Mesenchymal stem cell (in vitro differentiated cells and primary cell): Measurements from ENCODE around the gene LDHD.

Experiments
- DNase-seq: peaks from one replicate; pipeline ENCODE4 v3.0.0-alpha.2; 2013
- H2AFZ ChIP-seq: one replicate; pipeline ENCODE4 v1.6.1; 2013; ENCODE audit warnings: low read depth, mild to moderate bottlenecking, control low read depth, inconsistent platforms, low read length, moderate library complexity
- H2AK5ac ChIP-seq: 2 replicates; pipeline ENCODE4 v1.6.1; 2013; ENCODE audit warnings: low read length, moderate library complexity, mild to moderate bottlenecking, inconsistent platforms; ENCODE audit not compliant: severe bottlenecking
- H2BK120ac ChIP-seq: one replicate; pipeline ENCODE4 v1.6.1; 2013; ENCODE audit warnings: low read depth, mild to moderate bottlenecking, inconsistent platforms, low read length, moderate library complexity
- H2BK12ac ChIP-seq, 2 experiments: one replicate each; pipeline ENCODE4 v1.6.1; 2013; ENCODE audit warnings: inconsistent platforms in 2 of 2, low read length in 2 of 2, mild to moderate bottlenecking in 2 of 2, moderate library complexity in 2 of 2, control low read depth in 1 of 2
- H2BK15ac ChIP-seq: one replicate; pipeline ENCODE4 v1.6.1; 2013; ENCODE audit warnings: mild to moderate bottlenecking, low read depth, inconsistent platforms; ENCODE audit not compliant: poor library complexity, severe bottlenecking
- H2BK5ac ChIP-seq: 2 replicates; pipeline ENCODE4 v1.6.1; 2013; ENCODE audit warnings: low read depth, mild to moderate bottlenecking, low read length, control low read depth, inconsistent platforms; ENCODE audit not compliant: poor library complexity, severe bottlenecking
- H3K14ac ChIP-seq, 2 experiments: one replicate each; pipeline ENCODE4 v1.6.1; 2013; ENCODE audit warnings: inconsistent platforms in 2 of 2, low read length in 2 of 2, control low read depth in 1 of 2, mild to moderate bottlenecking in 1 of 2, moderate library complexity in 1 of 2
- H3K18ac ChIP-seq, 2 experiments: one replicate each; pipeline ENCODE4 v1.6.1; 2013; ENCODE audit warnings: inconsistent platforms in 2 of 2, low read length in 2 of 2, control low read depth in 1 of 2, low read depth in 1 of 2, mild to moderate bottlenecking in 1 of 2
- H3K23ac ChIP-seq, 2 experiments: one replicate each; pipeline ENCODE4 v1.6.1; 2013; ENCODE audit warnings: inconsistent platforms in 2 of 2, low read length in 2 of 2, mild to moderate bottlenecking in 2 of 2, moderate library complexity in 2 of 2, control low read depth in 1 of 2
- H3K27ac ChIP-seq: 2 replicates; pipeline ENCODE4 v1.5.1; 2013; ENCODE audit warnings: mild to moderate bottlenecking, moderate library complexity, low read length, control low read depth, inconsistent platforms; ENCODE audit not compliant: poor library complexity, severe bottlenecking
- H3K27me3 ChIP-seq, 2 experiments: 2 replicates each; pipeline versions ENCODE4 v1.6.1 to v1.7.0; 2013; ENCODE audit warnings: low read length in 2 of 2, mild to moderate bottlenecking in 2 of 2, moderate library complexity in 2 of 2, control low read depth in 1 of 2, inconsistent platforms in 1 of 2; ENCODE audit not compliant: control insufficient read depth in 1 of 2, insufficient read depth in 1 of 2
- H3K36me3 ChIP-seq, 2 experiments: 2 replicates each; pipeline versions ENCODE4 v1.6.1 to v1.7.0; 2013; ENCODE audit warnings: low read length in 2 of 2, control low read depth in 1 of 2, inconsistent platforms in 1 of 2, low read depth in 1 of 2, mild to moderate bottlenecking in 1 of 2; ENCODE audit not compliant: insufficient read depth in 2 of 2, control insufficient read depth in 1 of 2
- H3K4ac ChIP-seq, 2 experiments: one replicate each; pipeline ENCODE4 v1.6.1; 2013; ENCODE audit warnings: inconsistent platforms in 2 of 2, low read length in 2 of 2, mild to moderate bottlenecking in 2 of 2, moderate library complexity in 2 of 2, control low read depth in 1 of 2, low read depth in 1 of 2
- H3K4me1 ChIP-seq: 2 replicates; pipeline ENCODE4 v1.6.1; 2013; ENCODE audit warnings: low read depth, low read length, control low read depth; ENCODE audit not compliant: control insufficient read depth, insufficient read depth
- H3K4me2 ChIP-seq: 2 replicates; pipeline ENCODE4 v1.6.1; 2013; ENCODE audit warnings: low read length, mild to moderate bottlenecking, inconsistent platforms; ENCODE audit not compliant: poor library complexity, severe bottlenecking
- H3K4me3 ChIP-seq, 2 experiments: 2 replicates each; pipeline versions ENCODE4 v1.5.1 to v1.7.0; 2013; ENCODE audit warnings: low read length in 2 of 2, mild to moderate bottlenecking in 2 of 2, control low read depth in 1 of 2, low read depth in 1 of 2; ENCODE audit not compliant: insufficient read depth in 1 of 2
- H3K79me1 ChIP-seq: replicated peaks from 2 replicates; pipeline ENCODE4 v1.6.1; 2013; ENCODE audit warnings: mild to moderate bottlenecking, control low read depth, low read length, inconsistent platforms; ENCODE audit not compliant: poor library complexity, severe bottlenecking
- H3K9ac ChIP-seq: 2 replicates; pipeline ENCODE4 v1.7.0; 2013; ENCODE audit warnings: mild to moderate bottlenecking, low read length, moderate library complexity
- H3K9me3 ChIP-seq: 2 replicates; pipeline ENCODE4 v1.7.0; 2013; ENCODE audit warnings: mild to moderate bottlenecking, low read length; ENCODE audit not compliant: control insufficient read depth
- H4K8ac ChIP-seq: one replicate; pipeline ENCODE4 v1.6.1; 2013; ENCODE audit warnings: inconsistent platforms, mild to moderate bottlenecking, low read length, moderate library complexity
- H4K91ac ChIP-seq: one replicate; pipeline ENCODE4 v1.6.1; 2013; ENCODE audit warnings: mild to moderate bottlenecking, low read length, inconsistent platforms
- WGBS: methylation state at CpG from one replicate; pipeline ENCODE4 v1.1.7; 2013; ENCODE audit warnings: mixed read lengths; 5-methylcytosine and 5-hydroxymethylcytosine counted together

LDHD gene

DNA sequence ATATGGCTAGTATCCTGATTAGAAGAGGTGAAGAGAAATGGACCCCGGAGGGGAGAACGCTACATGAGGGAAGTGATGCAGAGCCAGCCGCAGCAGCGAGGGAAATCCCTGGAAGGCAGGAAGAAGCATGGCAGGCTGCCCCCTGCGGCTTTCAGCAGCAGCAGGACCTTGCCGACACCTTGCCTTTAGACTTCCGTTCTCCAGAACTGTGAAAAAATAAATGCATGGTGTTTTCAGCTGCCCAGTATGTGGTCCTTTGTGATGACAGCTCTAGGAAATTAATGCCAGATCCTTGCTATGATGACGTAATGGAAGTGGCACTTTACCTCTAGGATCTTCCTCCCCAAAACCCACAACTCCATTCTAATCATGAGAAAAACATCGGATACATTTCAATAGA lies 22.1 kb upstream of the LDHD start:
- H4K8ac ChIP-seq: no peak overlapping the region
- H3K9ac ChIP-seq: no peak overlapping the region
- H3K4ac ChIP-seq: no peak overlapping the region
- H3K14ac ChIP-seq: no peak overlapping the region
- no peak overlapping the region for H2BK12ac ChIP-seq
- H2BK120ac ChIP-seq: no peak overlapping the region
- H3K18ac ChIP-seq: no peak overlapping the region
- no peaks in the 10 kb centered on the region for H3K27me3 ChIP-seq
- no peak for DNase-seq
- H3K23ac ChIP-seq: no peak overlapping the region
- no peaks in the 10 kb centered on the region for H3K36me3 ChIP-seq
- H2AFZ ChIP-seq: no peak overlapping the region
- H4K91ac ChIP-seq: no peak overlapping the region
- H2AK5ac ChIP-seq: no peak overlapping the region
- no peak overlapping the region for H2BK5ac ChIP-seq
- no peaks in the 10 kb centered on the region for H3K9me3 ChIP-seq
- peak overlapping the region; percentile 44 for H3K4me2 ChIP-seq
- 68% methylated on average over 9 of the region's 9 CpGs for WGBS
- H3K4me1 ChIP-seq: peaks cover 8% of the 10 kb centered on the region
- no peak overlapping the region for H2BK15ac ChIP-seq
- no peak overlapping the region for H3K4me3 ChIP-seq
- no peak overlapping the region for H3K27ac ChIP-seq
- H3K79me1 ChIP-seq: no peaks in the 10 kb centered on the region

DNA sequence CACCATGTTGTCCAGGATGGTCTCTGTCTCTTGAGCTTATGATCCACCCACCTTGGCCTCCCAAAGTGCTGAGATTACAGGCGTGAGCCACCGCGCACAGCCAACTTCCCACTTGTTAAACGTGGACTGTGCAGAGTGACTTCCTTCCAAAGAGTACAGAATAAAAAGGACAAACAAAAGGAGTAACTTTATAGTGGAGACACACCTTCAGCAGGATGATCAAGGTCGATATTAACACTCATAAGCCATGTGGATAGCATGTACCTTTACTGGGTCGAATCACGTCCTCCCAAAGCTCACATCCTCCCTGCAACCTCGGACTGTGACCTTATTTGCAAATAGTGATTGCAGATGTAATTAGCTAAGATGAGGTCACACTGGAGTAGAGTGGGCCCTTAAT lies 21.7 kb upstream of the LDHD start:
- H2AFZ ChIP-seq: no peak overlapping the region
- WGBS: 91% methylated on average over 8 of the region's 8 CpGs

DNA sequence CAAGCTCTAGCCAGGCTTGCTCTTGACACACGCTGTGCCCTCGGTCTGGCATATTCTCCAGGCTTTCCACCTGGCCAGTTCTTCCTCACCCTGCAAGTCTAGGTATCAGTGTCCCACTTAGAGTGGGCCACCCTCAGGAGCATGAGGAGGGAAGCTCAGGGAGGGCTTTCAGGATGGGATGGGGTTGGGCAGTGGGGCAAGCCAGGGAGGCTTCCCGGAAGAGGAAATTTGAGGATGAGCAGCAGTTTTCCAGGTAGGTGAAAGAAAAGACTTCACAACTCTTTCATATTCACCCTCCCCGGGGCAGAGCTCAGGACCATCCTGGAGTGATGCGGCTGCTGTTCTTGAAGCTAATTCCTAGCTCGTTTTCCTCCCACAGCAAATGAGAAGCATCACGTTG lies 14.5 kb upstream of the LDHD start:
- Histone ChIP-seq H3K4me2 (no peak overlapping the region), H3K36me3 (no peaks in the 10 kb centered on the region), H3K4me1 (no peaks in the 10 kb centered on the region), H2BK5ac (no peak overlapping the region), H2AFZ (no peak overlapping the region), H3K23ac (no peak overlapping the region), H3K27ac (no peak overlapping the region), H3K27me3 (peaks cover 5 to 14% of the 10 kb centered on the region in 2 experiments), H2AK5ac (no peak overlapping the region), H3K14ac (no peak overlapping the region), H3K4ac (no peak overlapping the region), H2BK12ac (no peak overlapping the region), H3K18ac (no peak overlapping the region), H3K9ac (no peak overlapping the region), H3K4me3 (no peak overlapping the region), H2BK120ac (no peak overlapping the region), H4K91ac (no peak overlapping the region), H2BK15ac (no peak overlapping the region), H4K8ac (no peak overlapping the region), H3K79me1 (no peaks in the 10 kb centered on the region), H3K9me3 (peaks cover 10% of the 10 kb centered on the region)
- DNase-seq: no peak
- 78% methylated on average over 7 of the region's 7 CpGs for WGBS

More for the DNA sequence above, 21.7 kb upstream of the LDHD start:
- H2BK120ac ChIP-seq: no peak overlapping the region
- H3K4me2 ChIP-seq: peak overlapping the region; percentile 44
- H3K14ac ChIP-seq: no peak overlapping the region
- H3K79me1 ChIP-seq: no peaks in the 10 kb centered on the region
- H3K27ac ChIP-seq: no peak overlapping the region
- no peak overlapping the region for H3K23ac ChIP-seq
- no peak overlapping the region for H3K9ac ChIP-seq
- no peak for DNase-seq
- no peak overlapping the region for H2AK5ac ChIP-seq
- H3K4me3 ChIP-seq: no peak overlapping the region
- no peak overlapping the region for H4K8ac ChIP-seq
- H2BK5ac ChIP-seq: no peak overlapping the region
- no peaks in the 10 kb centered on the region for H3K36me3 ChIP-seq
- H3K4me1 ChIP-seq: peaks cover 8% of the 10 kb centered on the region
- H3K9me3 ChIP-seq: no peaks in the 10 kb centered on the region
- no peak overlapping the region for H4K91ac ChIP-seq
- H3K4ac ChIP-seq: no peak overlapping the region
- H2BK15ac ChIP-seq: no peak overlapping the region
- no peak overlapping the region for H3K18ac ChIP-seq
- no peak overlapping the region for H2BK12ac ChIP-seq
- no peaks in the 10 kb centered on the region for H3K27me3 ChIP-seq

DNA sequence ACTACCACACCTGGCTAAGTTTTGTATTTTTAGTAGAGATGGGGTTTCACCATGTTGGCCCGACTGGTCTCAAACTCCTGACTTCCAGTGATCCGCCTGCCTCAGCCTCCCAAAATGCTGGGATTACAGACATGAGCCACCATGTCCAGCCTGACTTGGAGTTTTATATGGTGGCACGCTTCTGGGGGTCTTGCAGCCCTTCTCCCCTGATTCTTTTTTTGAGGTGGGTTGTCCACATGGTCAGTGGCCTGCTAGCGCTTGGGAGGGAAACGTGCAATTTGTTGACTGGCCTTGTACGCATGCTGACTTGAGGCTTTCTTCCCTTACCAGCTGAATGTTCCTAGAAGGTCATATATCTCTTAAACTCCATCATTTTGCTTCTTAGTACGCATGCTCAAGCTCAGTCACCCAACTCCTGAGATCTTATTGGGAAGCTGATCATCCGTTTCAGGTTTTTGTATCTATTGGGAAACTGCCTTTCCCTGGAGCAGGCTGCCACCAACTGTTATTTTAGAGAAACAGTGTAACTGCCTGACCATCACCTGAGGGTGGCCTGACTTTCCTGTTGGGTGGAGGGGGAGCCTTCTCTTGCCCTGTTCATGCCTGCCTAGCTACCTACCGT lies 13.7 kb upstream of the LDHD start:
- Histone ChIP-seq H3K18ac (no peak overlapping the region), H2BK120ac (no peak overlapping the region), H4K91ac (no peak overlapping the region), H3K36me3 (no peaks in the 10 kb centered on the region), H4K8ac (no peak overlapping the region), H3K4ac (no peak overlapping the region), H3K9ac (no peak overlapping the region), H2BK12ac (no peak overlapping the region), H3K79me1 (no peaks in the 10 kb centered on the region), H3K27ac (no peak overlapping the region), H3K9me3 (peaks cover 10% of the 10 kb centered on the region), H2BK15ac (no peak overlapping the region), H3K4me3 (no peak overlapping the region), H2AK5ac (no peak overlapping the region), H3K4me2 (no peak overlapping the region), H2AFZ (no peak overlapping the region), H3K14ac (no peak overlapping the region), H2BK5ac (no peak overlapping the region), H3K27me3 (peaks cover 5 to 14% of the 10 kb centered on the region in 2 experiments), H3K23ac (no peak overlapping the region), H3K4me1 (no peaks in the 10 kb centered on the region)
- WGBS: 82% methylated on average over 8 of the region's 9 CpGs
- DNase-seq: no peak
